Small intestine (tissue), 7 donors: ENCODE data around the gene TLL1. TPM values are rescaled to one million over a fixed set of nuclear protein-coding genes. Genes with fewer than 3 reads are reported as not detected.

ENCODE experiments used
- DNase-seq, 2 donors: peaks; one replicate each; pipeline versions ENCODE4 v3.0.0 to v3.0.0-alpha.2; 2013
- FAIRE-seq: peaks from 2 replicates; lab custom pipeline; 2012; peaks lifted over from hg19 to GRCh38; lab: Jason Lieb, UNC
- H3K27ac ChIP-seq, 3 donors: one replicate each; pipeline ENCODE4 v1.5.1; 2013; ENCODE audit warnings: low read length in 2 of 3, mild to moderate bottlenecking in 2 of 3, control low read depth in 1 of 3, inconsistent platforms in 1 of 3, low read depth in 1 of 3, moderate library complexity in 1 of 3
- H3K27me3 ChIP-seq, 3 donors: one replicate each; pipeline ENCODE4 v1.6.1; 2013; ENCODE audit warnings: low read length in 3 of 3, inconsistent platforms in 1 of 3; ENCODE audit not compliant: control insufficient read depth in 3 of 3, insufficient read depth in 3 of 3
- H3K36me3 ChIP-seq, 3 donors: one replicate each; pipeline ENCODE4 v1.6.1; 2013; ENCODE audit warnings: low read length in 3 of 3, inconsistent platforms in 1 of 3, low read depth in 1 of 3, mild to moderate bottlenecking in 1 of 3, moderate library complexity in 1 of 3; ENCODE audit not compliant: control insufficient read depth in 3 of 3, insufficient read depth in 2 of 3
- H3K4me1 ChIP-seq, 3 donors: one replicate each; pipeline ENCODE4 v1.6.1; 2013; ENCODE audit warnings: low read length in 2 of 3, inconsistent platforms in 1 of 3, low read depth in 1 of 3, mild to moderate bottlenecking in 1 of 3, moderate library complexity in 1 of 3; ENCODE audit not compliant: control insufficient read depth in 3 of 3, insufficient read depth in 2 of 3
- H3K4me3 ChIP-seq, 3 donors: one replicate each; pipeline ENCODE4 v1.5.1; 2013; ENCODE audit warnings: low read length in 3 of 3, control low read depth in 1 of 3, inconsistent platforms in 1 of 3, low read depth in 1 of 3, mild to moderate bottlenecking in 1 of 3, moderate library complexity in 1 of 3
- H3K9me3 ChIP-seq, 2 donors: one replicate each; pipeline ENCODE4 v1.6.1; 2013; ENCODE audit warnings: low read depth in 1 of 2, low read length in 1 of 2; ENCODE audit not compliant: control insufficient read depth in 2 of 2, insufficient read depth in 1 of 2
- WGBS, 3 donors: extraction: QIAGEN DNeasy Blood & Tissue Kit; methylation state at CpG; one replicate each; pipeline ENCODE4 v1.1.7; 2013; 5-methylcytosine and 5-hydroxymethylcytosine counted together
- polyA plus RNA-seq, 4 donors: library from polyadenylated mRNA; stranded (reverse) in 3 of 4; unstranded in 1 of 4; fragments of 200-250 nt in 3 of 4; fragments of 120-200 nt in 1 of 4; gene quantifications; one replicate each; pipeline versions ENCODE4 v1.2.1 to v1.2.3, GENCODE V29; 2013
- donor health status: healthy with polysubstance abuse.
- donor health status: control.
- donor health status: control.
- donor health status: Bipolar disorder and iron deficiency.
- donor health status: healthy.

Gene TLL1
- polyA plus RNA-seq, 4 donors, result 1.6 to 3.2 (median 1.9) TPM

DNA sequence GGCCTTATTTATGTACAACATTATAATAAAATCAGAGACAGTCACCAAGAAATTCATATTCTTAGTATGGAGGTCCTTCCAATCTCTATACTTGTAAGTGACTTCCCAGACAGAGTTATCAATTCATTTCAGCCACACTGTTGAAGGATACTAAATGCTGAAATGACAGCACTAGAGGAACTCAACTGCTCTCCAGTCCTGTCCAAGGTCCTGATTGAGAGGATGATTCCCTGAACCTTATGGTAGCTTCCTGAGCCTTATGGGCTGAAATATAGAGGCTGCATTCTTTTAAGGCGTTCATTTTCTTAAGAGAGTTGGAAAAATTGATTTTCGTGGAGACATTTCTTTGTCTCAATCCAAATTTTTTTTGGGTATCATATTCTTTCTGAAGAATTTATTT, 205.9 kb downstream of the TLL1 start:
- H3K27me3 ChIP-seq, result no peaks in the 10 kb centered on the region
- no peak for FAIRE-seq
- H3K36me3 ChIP-seq, result no peaks in the 10 kb centered on the region
- H3K4me1 ChIP-seq, result no peaks in the 10 kb centered on the region
- H3K4me3 ChIP-seq, result no peak overlapping the region
- H3K9me3 ChIP-seq, result no peaks in the 10 kb centered on the region
- DNase-seq, result no peak
- H3K27ac ChIP-seq, result no peak overlapping the region
- WGBS, 3 donors, result 84 to 87% (median 86%) methylated on average over 2 of the region's 2 CpGs

- FAIRE-seq (no peak), DNase-seq (no peak)
- Histone ChIP-seq H3K4me1 (peaks cover 0 to 3% (median 0%) of the 10 kb centered on the region in 3 donors), H3K4me3 (no peak overlapping the region), H3K27ac (no peak overlapping the region), H3K27me3 (no peaks in the 10 kb centered on the region), H3K36me3 (no peaks in the 10 kb centered on the region), H3K9me3 (no peaks in the 10 kb centered on the region)
- WGBS, 3 donors, result 12 to 47% (median 35%) methylated on average over 2 of the region's 2 CpGs
These were observed 214.5 kb downstream of the TLL1 start for GRCh38 chr4:166087569-166087968.

DNA sequence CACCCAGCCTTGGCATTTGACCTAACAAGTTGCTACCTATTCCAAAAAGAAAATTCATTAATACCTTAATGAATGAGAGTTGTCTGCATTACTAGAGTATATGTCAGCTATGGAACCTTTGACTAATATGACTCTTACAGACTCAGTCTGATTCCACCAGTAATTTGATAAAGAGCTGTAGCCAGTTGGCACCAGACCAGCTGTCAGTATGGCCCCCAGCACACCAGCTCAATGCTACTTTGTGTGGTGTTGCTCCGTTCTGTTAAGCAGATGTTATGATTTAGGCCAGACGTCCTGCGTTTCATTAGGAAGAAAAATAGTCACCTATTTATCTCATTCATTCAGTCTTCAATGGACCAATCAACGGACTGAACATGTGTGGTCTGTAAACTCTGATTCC, 215.5 kb downstream of the TLL1 start:
- no peaks in the 10 kb centered on the region for H3K9me3 ChIP-seq
- WGBS, 3 donors, result 54 to 64% (median 63%) methylated on average over 4 of the region's 4 CpGs
- no peaks in the 10 kb centered on the region for H3K27me3 ChIP-seq
- H3K4me1 ChIP-seq, result peaks cover 0 to 4% (median 0%) of the 10 kb centered on the region in 3 donors
- DNase-seq (no peak), FAIRE-seq (no peak)
- H3K36me3 ChIP-seq, result no peaks in the 10 kb centered on the region
- no peak overlapping the region for H3K27ac ChIP-seq
- H3K4me3 ChIP-seq, result no peak overlapping the region

- H3K27ac ChIP-seq, result no peak overlapping the region
- DNase-seq (no peak), FAIRE-seq (no peak)
- no peak overlapping the region for H3K4me3 ChIP-seq
- H3K9me3 ChIP-seq, result no peaks in the 10 kb centered on the region
- H3K27me3 ChIP-seq, result no peaks in the 10 kb centered on the region
- peaks cover 0 to 10% (median 0%) of the 10 kb centered on the region in 3 donors for H3K4me1 ChIP-seq
- 74 to 89% (median 85%) methylated on average over 3 of the region's 3 CpGs for WGBS, 3 donors
- no peaks in the 10 kb centered on the region for H3K36me3 ChIP-seq
These were observed 218.1 kb downstream of the TLL1 start for GRCh38 chr4:166091146-166091545.

DNA sequence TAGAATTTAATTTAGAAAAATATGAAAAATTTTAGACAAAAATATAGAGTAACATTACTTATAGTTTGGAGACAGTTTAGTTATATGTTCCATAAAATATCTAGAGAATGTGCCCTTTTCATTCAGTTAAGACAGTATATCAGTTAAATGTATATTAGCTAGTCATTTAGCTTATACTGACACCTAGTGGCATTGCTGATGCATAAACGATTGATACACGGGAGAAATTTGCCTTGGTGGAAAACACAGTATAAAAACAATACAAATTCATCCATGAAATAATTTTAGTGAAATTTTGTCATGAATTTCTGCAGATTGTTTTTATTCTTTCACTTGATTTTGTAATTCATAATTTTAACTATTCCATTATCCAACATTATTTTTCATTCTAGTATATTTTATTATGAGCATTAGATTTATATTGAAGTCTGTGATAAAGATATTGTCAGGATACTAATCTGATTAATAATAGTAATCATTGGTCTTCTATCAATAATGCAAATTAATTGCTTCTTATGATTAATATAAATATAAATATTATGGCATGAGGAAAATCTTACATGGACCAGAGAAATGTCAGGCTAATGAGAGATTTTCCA, 219.0 kb downstream of the TLL1 start:
- peak; percentile 96 for FAIRE-seq
- WGBS, 3 donors, result 0% methylated on average over 2 of the region's 2 CpGs
- no peaks in the 10 kb centered on the region for H3K27me3 ChIP-seq
- H3K4me3 ChIP-seq, result no peak overlapping the region
- H3K27ac ChIP-seq, result peak overlapping the region in 1 of 3 donors; percentile 71
- H3K36me3 ChIP-seq, result no peaks in the 10 kb centered on the region
- H3K4me1 ChIP-seq, result peaks cover 0 to 10% (median 0%) of the 10 kb centered on the region in 3 donors
- H3K9me3 ChIP-seq, result no peaks in the 10 kb centered on the region
- DNase-seq, result peak; percentile 56 to 62

DNA sequence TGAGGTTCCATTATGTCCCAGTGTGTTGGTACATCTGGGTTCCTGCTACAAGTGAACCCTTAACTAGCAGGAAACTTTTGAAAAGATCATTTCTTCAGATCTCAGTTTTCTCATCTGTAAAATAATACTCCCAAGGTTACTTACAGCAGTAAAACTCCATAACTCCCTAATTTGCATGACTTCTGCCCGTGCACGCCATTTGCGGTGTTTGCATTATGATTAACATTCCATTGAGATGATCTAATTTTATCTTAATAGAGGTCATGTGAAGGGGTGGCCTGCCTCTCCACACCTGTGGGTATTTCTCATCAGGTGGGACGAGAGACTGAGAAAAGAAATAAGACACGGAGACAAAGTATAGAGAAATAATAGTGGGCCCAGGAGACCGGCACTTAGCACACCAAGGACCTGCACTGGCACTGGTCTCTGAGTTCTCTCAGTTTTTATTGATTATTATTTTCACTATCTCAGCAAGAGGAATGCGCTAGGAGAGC, 219.8 kb downstream of the TLL1 start:
- Histone ChIP-seq H3K36me3 (no peaks in the 10 kb centered on the region), H3K27ac (peak overlapping the region in 1 of 3 donors; percentile 71), H3K27me3 (no peaks in the 10 kb centered on the region), H3K9me3 (no peaks in the 10 kb centered on the region), H3K4me1 (peaks cover 0 to 10% (median 0%) of the 10 kb centered on the region in 3 donors), H3K4me3 (no peak overlapping the region)
- DNase-seq, result peak; percentile 7 to 64
- 49 to 61% (median 52%) methylated on average over 7 of the region's 7 CpGs for WGBS, 3 donors
- FAIRE-seq, result no peak

DNA sequence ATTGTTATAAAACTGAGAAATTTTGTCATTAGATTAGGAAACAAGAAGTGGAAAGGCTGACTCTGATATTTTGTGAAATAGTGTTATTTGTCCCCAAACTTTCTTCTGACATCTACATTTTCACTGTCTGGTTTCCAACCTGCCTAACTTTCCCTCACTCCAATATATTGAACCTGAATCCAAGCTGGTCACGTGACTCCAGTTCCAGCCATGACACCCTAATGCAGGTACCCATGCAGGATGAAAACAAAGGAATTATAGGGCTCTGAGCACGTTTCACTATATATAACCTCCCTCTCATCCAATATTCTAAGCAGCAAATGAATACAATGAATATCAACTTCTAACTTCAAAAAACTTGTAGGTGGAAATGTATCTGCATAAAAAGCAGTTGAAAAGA, 231.6 kb downstream of the TLL1 start:
- no peaks in the 10 kb centered on the region for H3K4me1 ChIP-seq
- WGBS, 3 donors, result 57 to 59% (median 58%) methylated on average over 2 of the region's 2 CpGs
- no peak for DNase-seq
- no peaks in the 10 kb centered on the region for H3K36me3 ChIP-seq
- FAIRE-seq, result no peak
- H3K4me3 ChIP-seq, result no peak overlapping the region
- peaks cover 0 to 1% (median 0%) of the 10 kb centered on the region in 3 donors for H3K27me3 ChIP-seq
- no peak overlapping the region for H3K27ac ChIP-seq
- H3K9me3 ChIP-seq, result no peaks in the 10 kb centered on the region

DNA sequence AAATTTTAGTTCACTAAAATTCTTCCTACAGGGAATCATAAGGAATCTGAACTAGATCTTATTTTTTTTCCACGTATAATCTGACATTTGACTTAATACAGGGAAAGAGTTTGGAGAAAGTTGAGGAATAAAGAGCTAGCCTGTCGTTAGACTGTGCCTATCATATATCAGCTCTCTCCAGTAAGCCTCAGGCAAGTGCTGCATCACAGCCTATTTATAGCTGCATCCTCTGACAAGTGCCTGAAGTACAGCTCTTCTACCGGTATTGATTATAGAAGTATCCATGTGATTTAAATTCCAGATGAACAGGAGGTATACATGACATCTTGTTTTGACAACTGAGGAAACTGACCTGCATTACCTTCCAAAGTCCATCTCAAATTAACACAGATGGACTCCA, 248.9 kb downstream of the TLL1 start:
- 56 to 62% (median 60%) methylated on average over 3 of the region's 3 CpGs for WGBS, 3 donors
- FAIRE-seq (no peak), DNase-seq (no peak)
- H3K27ac ChIP-seq, result no peak overlapping the region
- H3K4me1 ChIP-seq, result no peaks in the 10 kb centered on the region
- no peaks in the 10 kb centered on the region for H3K27me3 ChIP-seq
- no peaks in the 10 kb centered on the region for H3K9me3 ChIP-seq
- no peak overlapping the region for H3K4me3 ChIP-seq
- no peaks in the 10 kb centered on the region for H3K36me3 ChIP-seq

- no peak for DNase-seq
- H3K9me3 ChIP-seq, result no peaks in the 10 kb centered on the region
- no peak for FAIRE-seq
- no peaks in the 10 kb centered on the region for H3K4me1 ChIP-seq
- no peaks in the 10 kb centered on the region for H3K27me3 ChIP-seq
- H3K36me3 ChIP-seq, result no peaks in the 10 kb centered on the region
- H3K4me3 ChIP-seq, result no peak overlapping the region
- no peak overlapping the region for H3K27ac ChIP-seq
These were observed 250.5 kb downstream of the TLL1 start for GRCh38 chr4:166123546-166123945.
